ENCODE measurements around the gene SHLD1.
A peak's percentile ranks its signal among the peaks of the same experiment; 100 is the strongest.
"Not testable (repeated sequence)": the region's sequence is repeated elsewhere in the genome, so short reads cannot be mapped to it uniquely, and the experiment has no call there.

The SHLD1 gene

DNA sequence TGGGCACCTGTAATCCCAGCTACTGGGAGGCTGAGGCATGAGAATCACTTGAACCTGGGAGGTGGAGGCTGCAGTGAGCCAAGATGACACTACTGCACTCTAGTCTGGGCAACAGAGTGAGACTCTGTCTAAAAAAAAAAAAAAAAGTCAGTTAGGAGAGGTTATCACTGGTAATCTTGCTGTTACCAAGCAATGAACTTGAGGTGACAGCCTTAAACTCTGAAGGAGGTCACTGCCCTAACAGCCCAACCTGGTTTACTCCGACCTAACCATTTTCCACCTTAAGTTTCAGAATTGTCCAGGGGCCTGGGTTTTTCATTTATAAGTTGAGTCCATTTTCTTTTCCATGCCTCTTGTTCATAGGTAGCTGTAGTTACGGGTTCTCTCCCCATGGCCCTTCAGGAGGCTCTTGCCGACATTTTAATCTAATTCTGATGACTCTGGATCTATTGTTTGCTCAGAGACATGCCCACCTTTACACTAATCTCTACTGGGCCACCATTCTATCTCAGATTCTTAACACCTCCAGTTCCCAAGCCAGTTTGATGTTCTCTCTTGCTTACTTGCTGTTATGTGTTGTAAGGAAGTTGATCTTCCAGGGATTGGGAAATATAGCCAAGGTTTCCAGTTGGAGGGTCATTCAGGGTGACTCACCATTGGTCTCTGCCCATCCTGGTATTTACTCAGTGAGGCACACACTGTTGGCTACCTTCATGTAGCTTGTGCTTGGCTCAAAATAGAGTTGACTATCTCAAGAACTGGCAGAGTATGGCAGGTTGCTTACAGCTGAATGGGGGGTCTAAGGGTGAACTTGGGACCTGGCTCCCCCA lies 29.1 kb downstream of the SHLD1 start:
- H3K27me3 ChIP-seq: no peaks in the 10 kb centered on the region
- H3K9ac ChIP-seq: no peak overlapping the region
- peaks cover 98% of the 10 kb centered on the region for H3K36me3 ChIP-seq
- no peaks in the 10 kb centered on the region for H4K20me1 ChIP-seq
- no peaks in the 10 kb centered on the region for H3K9me3 ChIP-seq
- peaks cover 5% of the 10 kb centered on the region; the same call in 1 of the 2 replicates for H3K4me1 ChIP-seq
- no peak overlapping the region for H3K27ac ChIP-seq
- TF ChIP-seq Cebpa-rat (IDR thresholded peaks at IDR 0.05): no peak
- H3K4me3 ChIP-seq: no peak overlapping the region
- no peak overlapping the region for H3K4me2 ChIP-seq

DNA sequence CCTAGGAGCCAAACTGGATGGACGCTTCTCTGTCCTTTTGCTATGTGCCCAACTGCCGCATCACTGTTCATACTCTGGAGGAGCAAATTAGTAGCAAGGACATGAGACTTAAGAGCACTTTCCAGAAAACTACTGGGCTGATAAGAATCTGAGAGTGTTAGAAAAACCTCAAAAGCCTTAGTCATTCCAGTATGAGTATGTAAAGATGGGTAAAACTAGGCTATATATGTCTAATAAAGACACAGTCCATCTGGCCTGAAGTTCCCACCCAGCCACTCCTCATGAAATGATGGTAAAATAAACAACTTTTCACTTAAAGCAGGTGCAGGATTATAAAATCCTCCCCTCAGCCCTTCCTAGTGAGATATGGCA lies 30.6 kb downstream of the SHLD1 start:
- TF ChIP-seq Cebpa-rat (IDR thresholded peaks at IDR 0.05): no peak
- no peaks in the 10 kb centered on the region for H3K4me1 ChIP-seq
- no peaks in the 10 kb centered on the region for H3K9me3 ChIP-seq
- H3K4me3 ChIP-seq: no peak overlapping the region
- H3K36me3 ChIP-seq: peaks cover 95% of the 10 kb centered on the region
- no peaks in the 10 kb centered on the region for H4K20me1 ChIP-seq
- no peak overlapping the region for H3K9ac ChIP-seq
- H3K4me2 ChIP-seq: no peak overlapping the region
- no peaks in the 10 kb centered on the region for H3K27me3 ChIP-seq
- no peak overlapping the region for H3K27ac ChIP-seq

DNA sequence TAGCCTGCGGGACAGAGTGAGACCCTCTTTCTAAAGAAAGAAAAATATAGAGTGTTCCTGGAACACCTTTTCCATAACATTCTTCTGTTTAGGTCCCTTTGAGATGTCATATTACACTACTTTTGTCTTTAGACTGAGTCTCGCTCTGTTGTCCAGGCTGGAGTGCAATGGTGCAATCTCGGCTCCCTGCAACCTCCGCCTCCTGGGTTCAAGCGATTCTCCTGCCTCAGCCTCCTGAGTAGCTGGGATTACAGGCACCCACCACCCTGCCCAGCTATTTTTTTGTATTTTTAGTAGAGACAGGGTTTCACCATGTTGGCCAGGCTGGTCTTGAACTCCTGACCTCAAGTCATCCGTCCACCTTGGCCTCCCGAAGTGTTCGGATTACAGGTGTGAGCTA lies 31.2 kb downstream of the SHLD1 start:
- H3K9ac ChIP-seq, H3K4me2 ChIP-seq, H3K4me3 ChIP-seq, H3K9me3 ChIP-seq, H4K20me1 ChIP-seq, H3K4me1 ChIP-seq, H3K27me3 ChIP-seq, H3K27ac ChIP-seq: not testable (repeated sequence)
- peaks cover 94% of the 10 kb centered on the region for H3K36me3 ChIP-seq

DNA sequence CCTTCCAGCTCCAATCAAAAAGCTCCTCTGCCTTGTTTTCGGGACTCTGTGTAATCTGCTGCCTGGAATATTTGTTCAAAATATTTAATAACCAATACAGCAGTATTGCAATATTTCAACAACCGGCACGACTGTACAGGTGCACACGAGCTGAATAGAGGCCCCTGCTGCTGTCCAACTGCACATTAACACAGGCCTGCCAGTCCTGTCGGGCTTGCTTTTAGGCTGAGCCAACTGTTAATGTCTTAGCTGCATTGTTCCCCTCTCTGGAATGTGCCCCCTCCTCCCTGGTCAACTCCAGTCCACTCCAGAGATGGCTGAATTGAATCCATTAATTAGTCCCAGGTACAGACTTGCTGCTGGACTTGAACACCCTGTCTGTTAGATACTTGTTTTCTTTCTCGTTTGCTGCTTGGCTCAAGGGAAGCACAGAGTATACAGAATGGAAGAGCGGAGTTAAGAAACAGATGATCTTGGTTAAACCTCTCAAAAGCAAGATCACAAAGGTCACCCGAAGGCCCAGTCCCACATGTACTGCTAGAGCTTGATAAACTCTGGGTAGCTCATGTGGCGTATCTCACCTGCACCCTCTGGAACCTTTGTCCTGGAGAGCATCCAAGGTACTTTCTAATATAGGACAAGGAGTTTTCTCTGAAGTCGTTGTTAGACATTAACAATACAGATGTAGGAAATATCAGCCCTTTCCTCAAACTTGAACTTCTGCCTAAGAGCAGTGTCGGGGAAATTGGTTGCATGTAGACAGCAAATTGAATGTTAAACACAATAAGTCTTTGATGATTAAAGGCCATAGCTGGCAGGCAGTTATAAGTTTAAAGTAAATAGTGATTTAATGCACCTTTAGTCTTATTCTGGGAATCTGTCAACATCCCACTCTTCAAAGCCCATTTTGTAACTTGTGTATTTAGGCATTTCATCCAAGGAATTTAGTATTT lies 31.9 kb downstream of the SHLD1 start:
- Histone ChIP-seq H3K4me3 (no peak overlapping the region), H3K36me3 (peaks cover 87% of the 10 kb centered on the region), H3K27me3 (no peaks in the 10 kb centered on the region), H3K27ac (no peak overlapping the region), H3K4me1 (peaks cover 5% of the 10 kb centered on the region), H3K9ac (no peak overlapping the region), H3K4me2 (no peak overlapping the region), H4K20me1 (no peaks in the 10 kb centered on the region), H3K9me3 (no peaks in the 10 kb centered on the region)
- no peak for TF ChIP-seq Cebpa-rat (IDR thresholded peaks at IDR 0.05)

DNA sequence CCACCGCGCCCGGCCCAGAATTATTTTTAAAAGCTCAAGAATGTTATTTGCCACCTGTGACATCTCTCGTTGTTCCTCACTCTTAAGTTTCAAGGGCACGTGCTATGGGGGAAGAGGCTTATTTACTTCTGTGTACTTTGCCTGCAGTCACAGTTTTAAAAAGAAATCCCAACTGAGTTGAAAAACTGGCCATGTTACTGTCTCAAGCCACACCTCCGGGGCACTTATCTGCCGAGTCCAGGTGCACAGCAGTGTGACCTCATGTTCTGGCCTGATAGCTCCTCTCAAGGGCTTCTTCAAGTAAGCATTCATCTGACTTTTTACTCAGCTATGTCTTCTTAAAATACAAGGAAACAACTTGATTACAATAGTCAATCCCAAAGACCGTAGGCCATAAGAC lies 34.5 kb downstream of the SHLD1 start:
- no peak for TF ChIP-seq Cebpa-rat (IDR thresholded peaks at IDR 0.05)
- Histone ChIP-seq H3K9me3 (no peaks in the 10 kb centered on the region), H4K20me1 (no peaks in the 10 kb centered on the region), H3K9ac (no peak overlapping the region), H3K4me2 (no peak overlapping the region), H3K36me3 (peaks cover 62% of the 10 kb centered on the region), H3K27ac (no peak overlapping the region), H3K4me3 (no peak overlapping the region), H3K4me1 (peaks cover 21% of the 10 kb centered on the region), H3K27me3 (no peaks in the 10 kb centered on the region)

DNA sequence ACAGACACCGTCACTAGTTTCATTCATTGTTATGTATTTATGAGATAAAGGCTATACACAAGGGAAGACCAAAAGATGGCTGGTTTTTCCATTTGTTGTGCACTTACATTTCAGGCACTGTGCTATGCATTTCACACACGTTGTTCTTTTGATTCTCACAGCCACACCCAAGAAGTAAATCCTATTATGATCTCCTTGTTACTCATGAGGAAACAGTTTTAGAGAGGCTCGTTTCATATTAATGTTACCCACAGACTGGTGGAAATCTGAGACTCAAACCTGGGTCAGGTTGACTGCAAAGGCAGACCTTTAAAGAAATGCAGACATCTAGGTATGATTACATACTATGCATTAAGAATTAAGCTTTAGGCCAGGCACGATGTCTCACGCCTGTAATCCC lies 34.9 kb downstream of the SHLD1 start:
- H3K27me3 ChIP-seq: no peaks in the 10 kb centered on the region
- no peak overlapping the region for H3K9ac ChIP-seq
- H3K9me3 ChIP-seq: no peaks in the 10 kb centered on the region
- H3K36me3 ChIP-seq: peaks cover 62% of the 10 kb centered on the region
- no peak overlapping the region for H3K27ac ChIP-seq
- no peak for TF ChIP-seq Cebpa-rat (IDR thresholded peaks at IDR 0.05)
- no peak overlapping the region for H3K4me3 ChIP-seq
- H3K4me2 ChIP-seq: no peak overlapping the region
- no peaks in the 10 kb centered on the region for H4K20me1 ChIP-seq
- peaks cover 25% of the 10 kb centered on the region for H3K4me1 ChIP-seq

DNA sequence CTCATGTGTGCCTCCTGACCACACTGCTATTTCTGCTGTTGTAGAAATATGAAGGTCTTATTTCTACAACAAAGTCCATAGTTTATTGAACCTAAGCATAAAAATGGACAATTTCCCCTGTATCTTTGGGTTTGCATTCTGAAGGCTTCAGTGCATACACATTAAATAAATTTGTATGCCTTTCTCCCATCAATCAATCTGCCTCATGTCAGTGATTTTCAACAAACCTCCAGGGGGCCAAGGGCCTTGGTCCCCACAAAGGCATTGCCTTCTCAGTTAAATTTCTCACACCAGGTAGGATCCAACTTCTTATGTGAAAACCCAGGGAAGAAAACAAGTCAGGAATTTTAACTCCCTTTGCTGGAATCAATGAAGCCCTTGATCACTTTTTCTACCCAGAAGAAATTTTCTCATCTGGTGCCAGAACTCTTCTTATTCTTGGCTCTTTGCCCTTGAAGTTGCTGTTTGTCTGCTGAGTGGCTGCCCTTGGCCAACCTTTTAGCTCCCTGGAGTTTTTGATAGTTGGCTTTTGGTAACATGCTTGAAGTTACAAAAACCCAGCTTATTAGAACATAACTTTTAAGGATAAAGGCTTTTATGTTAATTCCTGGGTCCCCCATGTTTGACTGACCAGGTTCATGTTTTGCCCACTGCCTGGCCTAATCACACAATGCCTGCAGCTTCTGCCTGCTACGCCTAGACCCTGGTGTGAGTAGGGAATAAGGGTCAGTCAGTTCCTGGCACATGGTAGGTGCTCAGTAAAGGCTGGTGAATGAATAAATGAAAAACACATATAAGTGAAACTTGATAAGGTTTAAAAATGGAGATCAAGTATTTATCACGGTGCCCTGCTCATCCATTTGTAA lies 37.0 kb downstream of the SHLD1 start:
- Histone ChIP-seq H3K9ac (no peak overlapping the region), H3K4me2 (peak overlapping the region; percentile 1; the same call in 1 of the 2 replicates), H4K20me1 (no peaks in the 10 kb centered on the region), H3K4me3 (no peak overlapping the region), H3K27me3 (no peaks in the 10 kb centered on the region), H3K36me3 (peaks cover 54% of the 10 kb centered on the region), H3K4me1 (peaks cover 36% of the 10 kb centered on the region), H3K9me3 (no peaks in the 10 kb centered on the region), H3K27ac (no peak overlapping the region)
- TF ChIP-seq Cebpa-rat (IDR thresholded peaks at IDR 0.05): no peak

DNA sequence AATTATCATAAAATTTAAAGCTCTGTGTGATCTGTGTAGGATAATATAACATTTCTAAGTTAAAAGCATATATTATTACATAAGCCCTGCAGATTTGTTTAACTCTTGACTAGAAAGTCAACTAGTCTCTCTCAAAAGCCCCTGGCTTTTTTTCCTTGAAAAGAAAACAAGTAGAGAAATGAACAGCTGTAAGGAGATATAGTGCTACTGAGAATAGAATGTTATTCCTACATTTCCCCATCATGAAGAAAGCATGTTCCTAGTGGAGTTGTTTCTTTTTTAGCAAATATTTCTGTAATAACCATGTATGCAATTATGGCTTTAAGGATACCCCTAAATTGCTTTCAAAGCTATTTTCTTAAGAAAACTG lies 37.6 kb downstream of the SHLD1 start:
- no peak overlapping the region for H3K4me2 ChIP-seq
- H3K9ac ChIP-seq: no peak overlapping the region
- no peaks in the 10 kb centered on the region for H3K9me3 ChIP-seq
- no peak overlapping the region for H3K4me3 ChIP-seq
- H3K36me3 ChIP-seq: peaks cover 50% of the 10 kb centered on the region
- peaks cover 40% of the 10 kb centered on the region for H3K4me1 ChIP-seq
- H4K20me1 ChIP-seq: no peaks in the 10 kb centered on the region
- H3K27ac ChIP-seq: no peak overlapping the region
- no peak for TF ChIP-seq Cebpa-rat (IDR thresholded peaks at IDR 0.05)
- no peaks in the 10 kb centered on the region for H3K27me3 ChIP-seq

DNA sequence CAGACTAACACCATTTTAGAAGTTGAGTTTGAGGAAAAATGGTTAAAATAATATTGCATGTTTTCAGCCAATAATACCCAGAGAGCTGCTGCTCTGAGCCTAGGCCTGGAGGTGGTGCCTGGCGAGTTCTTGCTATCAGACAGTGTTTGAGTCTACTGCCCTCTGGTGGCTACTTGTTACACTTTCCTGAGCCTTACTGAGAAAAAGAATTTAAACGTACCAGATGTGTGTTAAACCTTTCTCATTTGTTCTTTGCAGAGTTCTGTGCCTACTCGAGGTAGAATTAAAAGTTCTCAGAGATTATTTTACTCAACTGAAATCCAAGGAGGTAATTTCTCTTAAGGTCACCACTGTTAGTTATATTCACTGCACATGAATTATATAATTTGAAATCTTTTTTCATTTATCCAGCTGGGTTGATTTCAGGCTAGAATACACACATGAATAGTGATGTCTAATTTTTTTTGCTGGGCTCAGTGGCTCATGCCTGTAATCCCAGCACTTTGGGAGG lies 38.2 kb downstream of the SHLD1 start:
- Histone ChIP-seq H3K4me1 (peaks cover 40% of the 10 kb centered on the region), H3K36me3 (peaks cover 44% of the 10 kb centered on the region), H3K4me3 (no peak overlapping the region), H3K4me2 (no peak overlapping the region), H3K9me3 (no peaks in the 10 kb centered on the region), H3K27ac (no peak overlapping the region), H3K27me3 (no peaks in the 10 kb centered on the region), H4K20me1 (no peaks in the 10 kb centered on the region), H3K9ac (no peak overlapping the region)
- no peak for TF ChIP-seq Cebpa-rat (IDR thresholded peaks at IDR 0.05)

All from BLaER1 (cell line).